ENCODE measurements around the gene KIF13A.

Gene KIF13A

DNA sequence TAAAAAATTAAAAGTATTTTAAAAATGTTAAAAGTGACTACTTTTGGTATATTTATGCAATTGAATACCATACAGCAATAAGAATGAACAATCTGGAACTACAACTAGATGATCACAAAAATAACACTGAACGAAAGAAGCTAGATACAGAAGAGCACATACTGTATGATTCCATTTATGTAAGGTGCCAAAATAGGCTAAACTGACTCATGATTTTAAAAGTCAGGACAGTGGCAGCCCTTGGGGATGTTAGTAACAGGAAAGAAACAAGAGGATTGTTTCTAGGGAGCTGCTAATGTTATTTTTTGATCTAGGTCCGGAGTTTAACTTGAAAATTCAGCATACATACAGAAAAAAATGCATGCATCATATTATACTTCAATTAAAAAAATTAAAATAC lies 42.3 kb downstream of the KIF13A start:
- Histone ChIP-seq H3K79me1 (ENCODE audit: low read length) (peaks cover 1% of the 10 kb centered on the region), H3K4me2 (ENCODE audit: low read length) (no peak overlapping the region), H4K8ac (ENCODE audit: low read depth, low read length) (no peak overlapping the region), H3K23ac (ENCODE audit: low read length) (no peak overlapping the region), H2BK15ac (replicated peaks; ENCODE audit: low read depth) (no peak overlapping the region), H2BK5ac (ENCODE audit: low read length) (no peak overlapping the region), H3K79me2 (ENCODE audit: control insufficient read depth, insufficient read depth, low read length) (no peaks in the 10 kb centered on the region), H4K5ac (ENCODE audit: low read length) (no peak overlapping the region), H2AK5ac (ENCODE audit: low read length) (no peak overlapping the region), H3K27me3 (ENCODE audit: insufficient read depth, low read length, poor library complexity) (no peaks in the 10 kb centered on the region), H3K4me3 (ENCODE audit: low read length) (no peak overlapping the region), H3K4me1 (ENCODE audit: control insufficient read depth, low read depth, low read length) (no peaks in the 10 kb centered on the region), H3K27ac (ENCODE audit: low read depth, low read length) (no peak overlapping the region), H3K18ac (ENCODE audit: low read length) (no peak overlapping the region), H3K4ac (ENCODE audit: low read depth, low read length) (no peak overlapping the region), H2BK120ac (ENCODE audit: low read depth, low read length) (no peak overlapping the region), H3K9ac (ENCODE audit: low read length) (no peak overlapping the region), H3K56ac (ENCODE audit: low read length) (no peak overlapping the region), H3K36me3 (ENCODE audit: control insufficient read depth, insufficient read depth, low read length) (no peaks in the 10 kb centered on the region)
- no peak for DNase-seq
- no CpG with 5 or more reads among the region's 2 CpGs for WGBS (ENCODE audit: extremely low coverage, insufficient coverage, low lambda C conversion rate)

GRCh38 chr6:17941318-17941717 lies 46.1 kb downstream of the KIF13A start:
- Histone ChIP-seq H3K79me2 (ENCODE audit: control insufficient read depth, insufficient read depth, low read length) (peaks cover 2% of the 10 kb centered on the region), H3K23ac (ENCODE audit: low read length) (no peak overlapping the region), H3K36me3 (ENCODE audit: control insufficient read depth, insufficient read depth, low read length) (no peaks in the 10 kb centered on the region), H3K27ac (ENCODE audit: low read depth, low read length) (no peak overlapping the region), H3K18ac (ENCODE audit: low read length) (no peak overlapping the region), H3K9ac (ENCODE audit: low read length) (no peak overlapping the region), H2BK120ac (ENCODE audit: low read depth, low read length) (no peak overlapping the region), H3K79me1 (ENCODE audit: low read length) (peaks cover 1% of the 10 kb centered on the region), H3K56ac (ENCODE audit: low read length) (no peak overlapping the region), H3K4ac (ENCODE audit: low read depth, low read length) (no peak overlapping the region), H3K4me3 (ENCODE audit: low read length) (no peak overlapping the region), H2BK5ac (ENCODE audit: low read length) (no peak overlapping the region), H2BK15ac (replicated peaks; ENCODE audit: low read depth) (no peak overlapping the region), H3K27me3 (ENCODE audit: insufficient read depth, low read length, poor library complexity) (no peaks in the 10 kb centered on the region), H2AK5ac (ENCODE audit: low read length) (no peak overlapping the region), H4K8ac (ENCODE audit: low read depth, low read length) (no peak overlapping the region), H3K4me1 (ENCODE audit: control insufficient read depth, low read depth, low read length) (peaks cover 2% of the 10 kb centered on the region), H4K5ac (ENCODE audit: low read length) (no peak overlapping the region), H3K4me2 (ENCODE audit: low read length) (no peak overlapping the region)
- WGBS (ENCODE audit: extremely low coverage, insufficient coverage, low lambda C conversion rate), result no CpG with 5 or more reads among the region's 4 CpGs
- DNase-seq, result no peak

- Histone ChIP-seq H3K4me3 (ENCODE audit: low read length) (no peak overlapping the region), H2AK5ac (ENCODE audit: low read length) (no peak overlapping the region), H3K18ac (ENCODE audit: low read length) (no peak overlapping the region), H3K4me1 (ENCODE audit: control insufficient read depth, low read depth, low read length) (peaks cover 2% of the 10 kb centered on the region), H3K23ac (ENCODE audit: low read length) (no peak overlapping the region), H3K27me3 (ENCODE audit: insufficient read depth, low read length, poor library complexity) (no peaks in the 10 kb centered on the region), H2BK5ac (ENCODE audit: low read length) (no peak overlapping the region), H2BK120ac (ENCODE audit: low read depth, low read length) (no peak overlapping the region), H2BK15ac (replicated peaks; ENCODE audit: low read depth) (no peak overlapping the region), H3K56ac (ENCODE audit: low read length) (no peak overlapping the region), H3K79me2 (ENCODE audit: control insufficient read depth, insufficient read depth, low read length) (peaks cover 2% of the 10 kb centered on the region), H3K4me2 (ENCODE audit: low read length) (peak overlapping the region; percentile 26), H4K5ac (ENCODE audit: low read length) (no peak overlapping the region), H3K27ac (ENCODE audit: low read depth, low read length) (no peak overlapping the region), H3K36me3 (ENCODE audit: control insufficient read depth, insufficient read depth, low read length) (no peaks in the 10 kb centered on the region), H3K9ac (ENCODE audit: low read length) (no peak overlapping the region), H3K79me1 (ENCODE audit: low read length) (peaks cover 1% of the 10 kb centered on the region), H3K4ac (ENCODE audit: low read depth, low read length) (no peak overlapping the region), H4K8ac (ENCODE audit: low read depth, low read length) (no peak overlapping the region)
- whole genome bisulfite sequencing (ENCODE audit: extremely low coverage, insufficient coverage, low lambda C conversion rate), result no CpG with 5 or more reads among the region's 6 CpGs
- DNase-seq, result peak; percentile 40
Measured at GRCh38 chr6:17940151-17940792, 47.2 kb downstream of the KIF13A start.

- H3K27ac ChIP-seq (ENCODE audit: low read depth, low read length), result no peak overlapping the region
- H3K79me1 ChIP-seq (ENCODE audit: low read length), result peaks cover 1% of the 10 kb centered on the region
- no peak overlapping the region for H3K4ac ChIP-seq (ENCODE audit: low read depth, low read length)
- H3K18ac ChIP-seq (ENCODE audit: low read length), result no peak overlapping the region
- H3K79me2 ChIP-seq (ENCODE audit: control insufficient read depth, insufficient read depth, low read length), result peaks cover 2% of the 10 kb centered on the region
- no peak overlapping the region for H3K23ac ChIP-seq (ENCODE audit: low read length)
- H3K4me3 ChIP-seq (ENCODE audit: low read length), result no peak overlapping the region
- H3K36me3 ChIP-seq (ENCODE audit: control insufficient read depth, insufficient read depth, low read length), result no peaks in the 10 kb centered on the region
- WGBS (ENCODE audit: extremely low coverage, insufficient coverage, low lambda C conversion rate), result no CpG with 5 or more reads among the region's 2 CpGs
- no peak overlapping the region for H2BK5ac ChIP-seq (ENCODE audit: low read length)
- no peak overlapping the region for H2BK120ac ChIP-seq (ENCODE audit: low read depth, low read length)
- no peak overlapping the region for H4K8ac ChIP-seq (ENCODE audit: low read depth, low read length)
- no peak overlapping the region for H4K5ac ChIP-seq (ENCODE audit: low read length)
- no peak overlapping the region for H2AK5ac ChIP-seq (ENCODE audit: low read length)
- DNase-seq, result no peak
- no peak overlapping the region for H3K4me2 ChIP-seq (ENCODE audit: low read length)
- no peak overlapping the region for H2BK15ac ChIP-seq (replicated peaks; ENCODE audit: low read depth)
- H3K9ac ChIP-seq (ENCODE audit: low read length), result no peak overlapping the region
- no peaks in the 10 kb centered on the region for H3K27me3 ChIP-seq (ENCODE audit: insufficient read depth, low read length, poor library complexity)
- no peak overlapping the region for H3K56ac ChIP-seq (ENCODE audit: low read length)
- H3K4me1 ChIP-seq (ENCODE audit: control insufficient read depth, low read depth, low read length), result peaks cover 2% of the 10 kb centered on the region
Measured at GRCh38 chr6:17938901-17939300, 48.5 kb downstream of the KIF13A start.

DNA sequence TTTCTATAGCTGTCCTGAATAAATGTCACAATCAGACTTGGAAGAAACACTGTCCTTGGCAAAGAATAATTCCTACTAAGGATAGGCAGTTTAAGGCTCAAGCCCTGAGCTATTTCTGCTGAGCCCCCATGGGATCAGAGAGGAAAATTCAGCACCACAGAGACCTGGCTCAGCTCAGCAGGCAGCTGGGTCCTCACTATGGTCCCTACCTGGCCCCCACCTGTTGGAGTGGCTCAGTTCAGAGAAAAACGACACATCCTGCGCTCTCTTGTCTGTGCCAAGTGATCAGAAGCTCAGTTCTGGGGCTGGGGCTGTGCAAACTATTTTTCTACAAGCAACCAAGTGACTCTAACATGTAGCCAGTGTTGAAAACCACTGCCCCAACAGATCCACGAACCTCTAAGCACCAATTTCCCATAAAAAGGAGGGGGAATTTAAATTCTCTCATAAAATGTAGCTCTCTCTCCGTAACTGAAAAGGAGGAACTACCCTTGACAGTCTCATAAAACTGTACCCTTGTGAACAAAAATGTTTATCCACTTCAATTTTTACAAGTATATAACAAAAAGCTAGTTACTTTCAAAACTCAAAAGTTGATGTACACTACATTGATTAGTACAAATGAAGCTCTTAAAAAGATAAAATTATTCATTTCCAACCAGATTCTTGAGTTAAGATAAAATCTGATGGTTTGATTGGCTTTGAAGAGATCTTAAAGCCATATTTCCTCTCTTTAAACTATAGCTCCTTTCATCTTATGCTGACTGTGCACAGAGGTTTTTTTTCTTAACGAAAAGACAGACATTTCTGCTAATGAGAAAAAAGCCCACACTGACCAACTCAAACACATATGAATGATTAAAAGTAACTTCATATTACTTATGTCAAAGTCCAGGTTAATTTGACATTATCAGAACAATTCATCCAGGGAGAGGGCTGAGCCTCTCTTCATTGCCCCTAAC lies 52.0 kb downstream of the KIF13A start:
- H2AK5ac ChIP-seq (ENCODE audit: low read length), result no peak overlapping the region
- DNase-seq, result no peak
- peaks cover 2% of the 10 kb centered on the region for H3K79me2 ChIP-seq (ENCODE audit: control insufficient read depth, insufficient read depth, low read length)
- H3K4ac ChIP-seq (ENCODE audit: low read depth, low read length), result no peak overlapping the region
- no peak overlapping the region for H3K27ac ChIP-seq (ENCODE audit: low read depth, low read length)
- H3K23ac ChIP-seq (ENCODE audit: low read length), result no peak overlapping the region
- H3K79me1 ChIP-seq (ENCODE audit: low read length), result peaks cover 3% of the 10 kb centered on the region
- no peak overlapping the region for H4K8ac ChIP-seq (ENCODE audit: low read depth, low read length)
- no peak overlapping the region for H3K56ac ChIP-seq (ENCODE audit: low read length)
- no peak overlapping the region for H3K18ac ChIP-seq (ENCODE audit: low read length)
- H3K9ac ChIP-seq (ENCODE audit: low read length), result no peak overlapping the region
- H4K5ac ChIP-seq (ENCODE audit: low read length), result no peak overlapping the region
- no peaks in the 10 kb centered on the region for H3K27me3 ChIP-seq (ENCODE audit: insufficient read depth, low read length, poor library complexity)
- H3K4me1 ChIP-seq (ENCODE audit: control insufficient read depth, low read depth, low read length), result peaks cover 2% of the 10 kb centered on the region
- no peak overlapping the region for H3K4me2 ChIP-seq (ENCODE audit: low read length)
- H2BK15ac ChIP-seq (replicated peaks; ENCODE audit: low read depth), result no peak overlapping the region
- no peak overlapping the region for H2BK5ac ChIP-seq (ENCODE audit: low read length)
- no peak overlapping the region for H2BK120ac ChIP-seq (ENCODE audit: low read depth, low read length)
- no peaks in the 10 kb centered on the region for H3K36me3 ChIP-seq (ENCODE audit: control insufficient read depth, insufficient read depth, low read length)
- no CpG with 5 or more reads among the region's 5 CpGs for WGBS (ENCODE audit: extremely low coverage, insufficient coverage, low lambda C conversion rate)
- no peak overlapping the region for H3K4me3 ChIP-seq (ENCODE audit: low read length)
